GDM1 (cell line): Measurements from ENCODE around the gene LRIT3.

Experiments
- DNase-seq: peaks from one replicate; lab custom pipeline; 2025; lab: John Stamatoyannopoulos, UW

The LRIT3 gene, protein sequence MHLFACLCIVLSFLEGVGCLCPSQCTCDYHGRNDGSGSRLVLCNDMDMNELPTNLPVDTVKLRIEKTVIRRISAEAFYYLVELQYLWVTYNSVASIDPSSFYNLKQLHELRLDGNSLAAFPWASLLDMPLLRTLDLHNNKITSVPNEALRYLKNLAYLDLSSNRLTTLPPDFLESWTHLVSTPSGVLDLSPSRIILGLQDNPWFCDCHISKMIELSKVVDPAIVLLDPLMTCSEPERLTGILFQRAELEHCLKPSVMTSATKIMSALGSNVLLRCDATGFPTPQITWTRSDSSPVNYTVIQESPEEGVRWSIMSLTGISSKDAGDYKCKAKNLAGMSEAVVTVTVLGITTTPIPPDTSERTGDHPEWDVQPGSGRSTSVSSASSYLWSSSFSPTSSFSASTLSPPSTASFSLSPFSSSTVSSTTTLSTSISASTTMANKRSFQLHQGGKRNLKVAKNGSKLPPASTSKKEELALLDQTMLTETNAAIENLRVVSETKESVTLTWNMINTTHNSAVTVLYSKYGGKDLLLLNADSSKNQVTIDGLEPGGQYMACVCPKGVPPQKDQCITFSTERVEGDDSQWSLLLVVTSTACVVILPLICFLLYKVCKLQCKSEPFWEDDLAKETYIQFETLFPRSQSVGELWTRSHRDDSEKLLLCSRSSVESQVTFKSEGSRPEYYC

GRCh38 chr4:109847896-109848442 lies at the start of gene LRIT3:
Gene LRIT3, plus strand, starts transcription at chr4:109848107. Its CDS starts 95 bp downstream, at chr4:109848202.
- no peak for DNase-seq

DNA sequence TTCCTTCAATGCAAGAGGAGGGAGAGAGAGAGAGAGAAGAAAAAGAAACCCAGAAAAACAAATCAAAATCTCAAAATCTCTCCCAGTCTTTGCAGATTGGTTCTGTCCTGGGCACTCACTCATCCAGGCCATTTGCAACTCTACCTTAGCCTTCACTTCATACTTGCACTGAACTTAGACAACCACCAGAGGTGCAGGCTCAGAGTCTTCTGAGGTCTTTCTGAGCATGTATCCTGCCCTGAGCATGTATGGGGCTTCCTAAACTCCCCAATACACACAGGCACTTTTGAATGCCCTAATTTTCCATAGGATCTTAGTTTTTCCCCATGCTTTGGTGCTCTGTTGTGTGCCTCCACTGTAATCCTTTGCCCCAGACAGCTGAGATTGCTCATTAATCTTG lies 49.0 kb upstream of the LRIT3 start:
- no peak for DNase-seq

DNA sequence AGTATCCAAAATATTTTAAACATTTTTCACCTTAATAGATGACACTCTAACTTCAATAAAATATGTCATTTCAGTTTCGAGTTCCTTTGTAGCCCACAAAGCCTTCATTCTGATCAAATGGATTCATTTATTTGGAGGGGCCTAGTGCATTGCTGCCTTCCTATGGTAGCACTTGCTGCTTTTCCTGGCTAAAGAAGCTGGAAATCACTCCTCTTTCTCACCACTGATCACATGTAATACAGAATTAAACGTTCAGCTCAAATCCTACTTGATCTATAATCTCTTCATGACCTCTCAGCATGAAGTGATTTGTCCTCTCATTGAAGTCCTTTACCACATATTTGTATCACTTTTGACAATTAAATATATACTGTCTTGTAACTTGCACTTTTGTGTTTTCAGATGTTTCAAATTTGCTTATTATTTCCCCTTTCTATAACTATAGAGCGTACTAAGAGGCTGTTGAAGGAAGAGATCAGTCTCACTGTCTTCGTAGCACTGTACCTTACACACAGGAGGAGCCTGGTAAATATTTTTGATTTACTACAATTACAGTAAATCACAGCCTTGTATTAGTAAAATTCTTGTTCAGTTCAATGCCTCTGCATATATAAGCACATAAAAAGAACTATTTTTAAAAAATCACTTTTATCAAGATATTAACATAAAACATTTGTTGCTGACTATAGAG lies 46.7 kb upstream of the LRIT3 start:
- DNase-seq: no peak

DNA sequence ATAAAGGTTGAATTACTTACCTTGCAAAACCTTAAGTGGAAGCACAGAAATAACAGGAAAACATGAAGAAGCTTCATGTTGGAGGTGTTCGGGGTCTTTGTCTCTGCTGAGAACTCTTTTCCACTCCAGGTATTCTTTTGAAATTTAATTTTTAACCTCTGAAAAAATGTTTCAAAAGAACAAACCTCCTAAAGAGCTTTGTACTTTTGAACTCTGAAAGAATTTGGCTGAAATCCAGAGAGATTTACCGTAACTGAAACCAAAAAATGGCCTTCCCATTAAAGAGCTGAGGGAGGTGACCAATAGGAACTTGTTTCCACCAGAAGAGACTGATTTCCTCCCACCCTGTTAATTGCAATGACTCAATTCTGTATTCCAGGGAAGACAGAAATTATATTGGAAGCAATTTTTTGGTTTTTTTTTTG lies 46.0 kb upstream of the LRIT3 start, which contains the start of gene CFI:
TSS of gene CFI (minus strand) at position 105 of the 425 bp plus-strand sequence. CDS start at position 77, 28 bp downstream.
- no peak for DNase-seq

- no peak for DNase-seq
Observed at GRCh38 chr4:109803924-109804571, 43.9 kb upstream of the LRIT3 start.

DNA sequence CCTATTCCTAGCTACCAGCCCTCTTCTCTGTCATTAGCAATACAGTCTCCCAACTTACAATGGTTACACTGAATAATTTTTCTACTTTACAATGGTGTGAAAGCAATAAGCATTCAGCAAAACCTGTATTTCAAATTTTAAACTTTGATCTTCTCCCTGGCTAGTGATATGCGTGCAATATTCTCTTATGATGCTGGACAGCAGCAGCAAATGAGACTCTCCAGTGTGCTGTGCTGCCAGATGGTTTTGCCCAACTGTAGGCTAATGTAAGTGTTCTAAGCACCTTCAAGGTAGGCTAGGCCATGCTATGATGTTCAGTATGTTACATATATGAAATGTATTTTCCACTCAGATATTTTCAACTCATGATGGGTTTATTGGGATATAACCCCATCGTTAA lies 38.3 kb upstream of the LRIT3 start:
- no peak for DNase-seq

GRCh38 chr4:109810552-109811387 lies 37.1 kb upstream of the LRIT3 start:
- DNase-seq: no peak

DNA sequence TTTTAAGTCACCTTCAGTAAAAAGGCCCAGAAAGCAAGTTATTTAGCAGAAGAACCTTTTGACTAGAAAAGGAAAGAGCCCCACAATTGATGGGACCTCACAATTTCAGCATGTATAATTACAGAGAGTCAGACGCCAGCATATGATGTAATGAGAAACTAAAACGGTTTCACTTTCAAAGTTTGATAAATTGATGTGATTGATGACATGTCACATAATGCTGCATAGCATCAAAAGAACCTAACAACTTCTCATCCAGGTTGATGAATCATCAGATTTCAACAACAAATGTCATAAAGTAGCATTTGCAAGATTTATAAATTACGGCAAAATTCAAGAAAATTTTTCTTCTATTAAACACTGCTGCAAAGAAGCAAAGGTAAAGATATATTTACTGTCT lies 36.2 kb upstream of the LRIT3 start:
- no peak for DNase-seq

- peak; percentile 87 for DNase-seq
Observed at GRCh38 chr4:109815151-109816081, 32.5 kb upstream of the LRIT3 start, which contains the start of gene GAR1. Gene GAR1, plus strand, starts transcription at chr4:109815762. Its CDS starts 403 bp downstream, at chr4:109816165.

DNA sequence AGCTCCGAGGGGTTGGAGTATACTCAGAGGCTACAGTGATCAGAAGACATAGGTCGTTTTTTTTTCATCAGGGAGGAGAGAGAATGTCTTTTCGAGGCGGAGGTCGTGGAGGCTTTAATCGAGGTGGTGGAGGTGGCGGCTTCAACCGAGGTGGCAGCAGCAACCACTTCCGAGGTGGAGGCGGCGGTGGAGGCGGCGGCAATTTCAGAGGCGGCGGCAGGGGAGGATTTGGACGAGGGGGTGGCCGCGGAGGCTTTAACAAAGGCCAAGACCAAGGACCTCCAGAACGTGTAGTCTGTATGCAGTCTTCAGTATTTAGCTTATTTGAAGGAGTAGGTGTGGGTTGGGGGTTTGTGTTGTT lies 31.8 kb upstream of the LRIT3 start:
- DNase-seq: no peak

DNA sequence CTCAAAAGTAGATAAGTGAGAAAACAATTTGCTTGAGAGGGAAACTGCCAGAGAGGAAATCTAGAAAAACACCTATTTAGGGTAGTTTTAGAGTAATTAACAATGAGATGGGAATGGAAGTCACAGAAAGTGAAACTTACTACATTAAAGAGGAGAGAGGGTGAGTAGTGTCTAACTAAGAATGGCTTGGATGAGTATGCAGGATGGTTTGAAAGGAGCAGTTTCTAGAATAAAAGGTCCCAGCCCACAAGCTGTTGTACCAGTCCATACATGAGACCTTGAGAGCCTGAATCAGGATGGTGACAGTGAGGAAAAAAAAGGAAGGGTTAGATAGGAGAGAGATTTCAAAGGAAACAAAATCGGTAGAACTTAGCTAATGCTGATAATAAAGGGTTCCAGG lies 31.0 kb upstream of the LRIT3 start:
- DNase-seq: no peak

- DNase-seq: no peak
Observed at GRCh38 chr4:109818268-109818667, 29.6 kb upstream of the LRIT3 start.

DNA sequence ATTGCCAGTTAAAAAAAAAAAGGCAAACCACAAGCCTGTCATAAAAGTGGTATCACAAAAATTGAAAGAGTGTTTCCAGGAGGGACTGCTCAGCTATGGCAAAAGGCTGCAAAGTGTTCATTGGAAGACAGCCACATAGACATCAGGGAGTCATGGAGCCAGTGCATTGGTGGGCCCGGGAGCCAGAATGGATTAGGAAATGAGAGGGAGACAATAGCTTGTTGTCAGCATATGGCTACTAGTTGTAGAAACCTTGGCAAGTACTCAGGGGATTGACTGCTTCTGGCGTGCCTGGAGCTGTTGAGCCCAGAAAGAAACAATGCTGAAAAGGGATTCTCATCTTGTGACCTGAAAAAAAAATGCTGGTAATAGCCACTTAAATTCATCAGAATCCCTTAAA lies 27.3 kb upstream of the LRIT3 start:
- no peak for DNase-seq

DNA sequence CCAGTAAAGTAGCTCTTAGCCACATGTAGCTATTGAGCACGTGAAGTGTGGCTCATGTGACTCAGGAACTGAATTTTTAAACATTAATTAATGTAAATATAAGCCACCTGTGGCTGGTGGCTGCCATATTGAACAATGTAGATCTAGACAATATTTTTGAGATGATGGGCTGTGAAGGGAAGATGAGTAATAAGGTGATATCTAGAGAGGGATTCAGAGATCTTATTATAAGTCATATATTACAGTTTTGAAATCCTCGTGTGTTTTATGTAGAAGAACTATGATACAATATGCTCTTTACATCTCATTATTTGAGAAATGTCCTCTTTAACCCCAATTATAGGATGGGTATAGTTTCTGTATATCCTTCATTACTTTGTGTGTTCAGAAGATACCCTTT lies 26.7 kb upstream of the LRIT3 start:
- no peak for DNase-seq

DNA sequence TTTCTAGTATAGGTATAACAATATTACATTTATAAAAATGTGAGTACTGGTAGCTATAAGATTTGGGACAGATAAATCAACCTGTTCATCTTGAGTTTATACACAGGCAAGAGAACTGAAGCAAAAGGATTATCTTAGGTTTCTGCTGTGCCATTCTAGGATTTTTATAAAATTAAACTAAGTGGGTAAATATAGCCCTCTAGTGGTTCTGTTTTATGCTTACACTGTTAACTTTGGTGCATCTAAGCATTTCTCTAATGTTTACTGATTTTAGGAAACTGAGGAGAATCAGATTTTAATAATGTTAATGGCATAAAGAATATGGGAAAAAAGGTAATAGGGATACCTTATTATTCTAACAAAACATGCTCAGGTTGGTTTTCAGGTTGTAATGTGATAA lies 21.2 kb upstream of the LRIT3 start:
- no peak for DNase-seq

DNA sequence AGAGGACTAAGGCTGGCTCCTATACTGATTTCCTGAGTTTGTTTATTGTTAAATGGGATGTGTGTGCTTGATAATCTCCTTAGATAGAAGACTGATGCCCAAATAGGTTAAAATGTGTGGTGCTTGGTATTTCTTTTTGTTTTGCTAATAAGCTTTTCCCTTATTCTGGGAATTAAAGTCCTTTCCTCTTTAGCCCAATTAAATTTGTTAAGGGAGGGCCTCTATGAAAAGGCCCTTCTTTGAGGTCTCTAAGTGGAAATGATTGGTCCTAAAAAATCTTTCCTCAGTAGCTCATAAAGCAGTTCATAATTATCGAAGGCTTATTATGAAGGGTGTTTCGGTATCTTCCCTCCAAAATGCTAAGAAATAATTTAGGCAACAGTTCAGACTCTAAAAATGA lies 20.2 kb upstream of the LRIT3 start, which contains the start of gene RRH:
TSS of gene RRH (plus strand) at position 301 of the 400 bp plus-strand sequence. CDS start at position 357, 56 bp downstream.
- no peak for DNase-seq

- DNase-seq: no peak
Observed at GRCh38 chr4:109833756-109834155, 14.2 kb upstream of the LRIT3 start.

DNA sequence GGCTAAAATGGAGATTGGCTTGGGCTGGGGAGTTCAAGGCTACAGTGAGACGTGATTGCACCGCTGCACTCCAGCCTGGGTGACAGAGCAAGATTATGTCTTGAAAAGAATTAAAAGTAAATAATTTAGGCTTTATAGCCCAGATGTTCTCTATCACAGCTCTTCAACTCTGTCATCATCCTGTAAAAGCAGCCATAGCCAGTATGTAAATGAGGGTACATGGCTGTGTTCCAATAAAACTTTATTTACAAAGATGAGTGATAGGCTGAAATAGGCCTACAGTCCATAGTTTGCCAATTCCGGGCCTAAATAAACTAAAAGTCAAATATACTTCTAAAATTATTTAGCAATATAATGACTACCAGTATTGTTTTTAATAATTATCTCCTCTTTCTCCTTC lies 10.9 kb upstream of the LRIT3 start:
- no peak for DNase-seq

DNA sequence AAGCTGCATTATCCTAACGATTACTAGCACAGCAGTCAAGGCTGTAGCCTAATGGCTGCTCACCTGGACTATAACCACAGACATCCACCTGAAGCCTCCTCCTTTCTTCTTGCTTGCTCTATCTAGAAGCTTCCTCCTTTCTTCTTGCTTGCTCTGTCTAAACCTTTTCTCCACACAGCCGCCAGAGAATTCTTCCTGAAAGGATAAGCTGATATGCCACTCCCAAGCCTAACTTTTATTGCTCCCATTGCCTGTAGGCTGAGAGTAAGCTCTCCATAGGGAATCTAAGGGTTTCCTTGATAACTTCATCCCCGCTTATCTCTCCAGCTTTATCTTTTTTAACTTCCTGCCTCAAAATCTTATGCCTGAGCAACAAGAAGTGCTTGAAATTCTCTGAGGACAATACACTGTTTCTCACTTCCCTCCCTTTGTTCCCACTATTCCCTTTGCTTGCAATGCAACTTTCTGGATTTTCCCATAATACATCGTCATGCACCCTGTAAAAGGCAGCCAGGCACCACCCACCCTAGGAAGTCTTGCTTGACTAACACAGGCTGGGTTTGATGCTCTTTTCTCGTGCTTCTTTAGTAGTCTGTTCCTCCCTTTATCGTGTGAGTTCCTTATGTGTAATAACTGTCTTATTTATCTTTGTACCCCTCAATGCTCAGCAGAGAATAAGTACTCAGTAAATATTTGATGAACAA lies 1.4 kb upstream of the LRIT3 start:
- DNase-seq: no peak
